ENCODE measurements around the gene LRIT1.
"Not testable (repeated sequence)": the region's sequence is repeated elsewhere in the genome, so short reads cannot be mapped to it uniquely, and the experiment has no call there.

The LRIT1 gene

GRCh38 chr10:84241185-84241790 lies at the start of gene LRIT1:
Gene LRIT1 (minus strand): TSS chr10:84241546. CDS start chr10:84241439, 107 bp downstream.
- DNase-seq = no peak

DNA sequence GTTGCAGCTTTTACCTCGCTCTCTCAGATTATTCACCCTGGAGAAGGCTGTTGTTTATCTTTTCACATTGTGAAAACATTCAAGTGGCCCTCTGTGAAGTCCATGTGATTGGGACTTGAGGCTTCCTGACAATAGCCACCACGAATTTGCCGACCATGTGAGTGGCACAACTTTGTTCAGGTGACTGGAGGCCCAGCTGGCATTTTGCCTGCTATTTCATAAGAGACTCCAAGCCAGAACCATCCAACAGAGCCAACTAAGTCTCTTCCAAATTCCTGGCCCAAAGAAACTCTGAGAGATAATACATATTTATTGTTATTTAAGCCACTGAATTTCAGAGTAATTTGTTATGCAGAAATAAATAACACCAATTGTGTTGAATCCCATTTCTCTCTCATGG lies 48.9 kb upstream of the LRIT1 start:
- DNase-seq = no peak

- no peak for DNase-seq
Observed at GRCh38 chr10:84289521-84290200, 48.3 kb upstream of the LRIT1 start.

- DNase-seq = no peak
Observed at GRCh38 chr10:84288151-84288550, 46.8 kb upstream of the LRIT1 start.

- no peak for DNase-seq
Observed at GRCh38 chr10:84286695-84287094, 45.3 kb upstream of the LRIT1 start.

- DNase-seq = not testable (repeated sequence)
Observed at GRCh38 chr10:84279876-84280475, 38.6 kb upstream of the LRIT1 start.

- no peak for DNase-seq
Observed at GRCh38 chr10:84270708-84271107, 29.4 kb upstream of the LRIT1 start.

DNA sequence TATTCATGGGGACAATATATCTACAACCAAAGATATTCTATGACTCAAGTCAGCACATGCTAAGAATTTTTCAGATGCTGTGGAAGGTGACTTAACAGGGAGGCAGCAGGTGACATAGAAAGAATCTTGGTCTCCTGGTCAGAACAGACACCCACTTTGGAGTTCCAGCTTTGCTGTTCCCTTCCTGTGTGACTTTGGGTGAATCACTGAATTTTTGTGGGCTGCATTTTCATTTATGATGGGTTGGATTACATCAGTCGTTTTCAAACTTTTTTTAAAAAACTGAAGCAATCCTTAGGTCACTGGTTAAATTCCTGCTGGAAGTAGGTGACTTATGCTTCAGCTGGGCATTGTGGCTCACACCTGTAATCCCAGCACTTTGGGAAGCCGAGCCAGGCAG lies 28.4 kb upstream of the LRIT1 start:
- no peak for DNase-seq

DNA sequence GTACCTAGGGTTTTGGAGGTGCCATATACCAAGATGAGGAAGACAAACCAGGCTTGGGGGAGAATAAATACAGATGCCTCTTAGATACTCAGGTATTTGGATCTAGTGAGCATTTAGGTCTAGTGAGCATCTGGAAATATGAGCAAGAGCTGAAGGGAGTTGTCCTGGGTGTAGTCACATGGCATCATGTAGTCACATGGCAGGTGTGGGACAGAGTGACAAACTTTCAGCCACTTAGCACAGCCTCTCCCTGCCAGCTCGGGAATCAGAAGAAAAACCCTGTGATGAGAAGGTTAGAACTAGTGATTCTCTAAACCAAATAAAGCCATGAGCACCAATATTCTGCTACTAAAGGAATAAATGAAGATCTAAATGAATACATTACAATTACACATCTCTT lies 27.8 kb upstream of the LRIT1 start:
- no peak for DNase-seq

GRCh38 chr10:84267503-84268126 lies 26.3 kb upstream of the LRIT1 start:
- no peak for DNase-seq

DNA sequence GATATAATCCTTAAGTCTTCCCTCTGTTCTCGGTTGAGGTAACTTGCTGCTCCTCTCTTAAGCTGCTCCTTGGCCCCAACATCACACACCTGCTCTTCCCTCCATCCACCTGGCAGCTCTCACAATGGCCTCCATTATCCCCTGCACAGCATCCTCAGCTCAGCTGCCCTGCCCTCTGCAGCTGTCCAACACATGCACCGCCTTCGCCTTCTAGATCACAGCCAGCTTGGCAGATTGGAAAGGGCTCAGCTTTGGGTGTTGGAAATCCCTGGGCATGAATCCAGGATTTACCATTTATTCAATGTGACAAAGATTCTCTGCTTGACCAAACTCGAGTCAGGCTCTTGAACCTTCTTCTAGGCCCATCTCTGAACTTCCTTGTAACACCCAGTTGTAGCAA lies 24.1 kb upstream of the LRIT1 start:
- DNase-seq = no peak

DNA sequence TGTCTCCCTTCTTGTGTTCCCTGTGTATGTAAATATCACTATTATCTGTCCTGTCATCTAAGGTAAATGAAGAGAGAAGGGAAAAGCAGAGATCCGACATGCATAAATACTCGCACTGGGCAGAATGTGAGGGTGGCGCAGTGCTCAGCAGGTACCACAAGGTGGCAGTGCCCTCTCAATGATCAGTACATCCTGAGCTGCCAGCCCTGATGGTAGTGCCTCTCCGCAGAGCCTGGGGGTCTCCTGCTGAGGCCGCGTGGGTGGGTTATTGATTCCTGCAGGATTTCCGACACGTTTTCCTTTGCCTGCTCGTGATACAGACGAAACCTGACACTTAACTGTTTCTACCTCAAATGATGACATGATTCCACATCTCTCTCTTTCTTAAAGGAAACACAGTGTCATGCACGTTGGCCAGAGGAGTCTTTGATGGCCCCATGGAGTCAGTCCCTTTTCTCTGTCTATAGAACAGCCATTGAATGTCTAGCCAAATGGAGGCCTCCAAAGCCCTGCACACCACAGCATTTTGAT lies 23.3 kb upstream of the LRIT1 start:
- DNase-seq = no peak

- DNase-seq = no peak
Observed at GRCh38 chr10:84263716-84264115, 22.4 kb upstream of the LRIT1 start.

- no peak for DNase-seq
Observed at GRCh38 chr10:84262190-84262956, 21.0 kb upstream of the LRIT1 start.

- no peak for DNase-seq
Observed at GRCh38 chr10:84261236-84261915, 20.0 kb upstream of the LRIT1 start.

- DNase-seq = no peak
Observed at GRCh38 chr10:84258034-84258695, 16.8 kb upstream of the LRIT1 start.

GRCh38 chr10:84257343-84258020 lies 16.1 kb upstream of the LRIT1 start:
- no peak for DNase-seq

- DNase-seq = no peak
Observed at GRCh38 chr10:84256510-84257342, 15.4 kb upstream of the LRIT1 start.

DNA sequence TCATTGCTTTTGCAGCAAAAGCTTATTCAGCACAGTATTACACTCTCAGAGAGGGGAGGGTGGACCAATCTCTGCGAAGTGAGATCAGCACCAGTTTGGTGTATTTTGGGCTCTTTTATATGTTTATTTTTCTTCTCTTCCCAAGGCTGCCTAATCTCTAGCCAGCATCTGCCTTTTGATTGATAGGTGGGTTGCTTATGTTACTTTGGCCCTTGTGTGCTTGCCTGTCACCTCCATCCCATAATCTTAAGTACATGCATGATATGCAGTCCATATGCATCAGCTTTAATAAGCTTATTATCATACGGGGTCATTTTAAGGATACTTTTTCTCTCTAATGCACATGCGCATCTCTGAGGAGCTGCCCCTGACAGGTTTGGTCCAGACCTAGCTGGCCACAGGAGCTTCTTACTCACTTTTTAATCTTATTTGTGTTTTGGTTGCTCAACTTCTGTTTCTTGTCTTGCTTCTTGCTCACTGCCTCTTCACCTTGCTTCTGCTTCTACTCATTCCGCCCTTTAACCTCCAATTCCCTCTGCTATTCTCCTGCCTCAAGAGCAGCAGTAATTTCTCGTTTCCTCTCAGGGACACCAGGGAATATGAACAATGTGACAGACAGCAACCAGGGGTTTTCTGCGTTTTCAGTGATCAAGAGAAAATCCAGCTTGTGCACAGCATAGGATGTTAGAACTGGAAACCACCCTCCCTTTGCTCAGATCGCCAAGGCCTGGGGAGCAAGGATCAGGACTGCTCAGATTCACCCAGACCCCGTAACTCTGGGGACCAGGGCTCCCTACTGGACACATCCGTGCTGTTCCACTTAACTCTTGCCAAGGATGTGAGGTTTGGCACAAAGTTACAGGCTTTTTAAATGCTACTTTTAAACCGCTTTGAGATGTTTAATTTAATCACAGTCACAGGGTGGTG lies 13.5 kb upstream of the LRIT1 start:
- no peak for DNase-seq

Data from SIG-M5 (cell line).